ENCODE measurements around the gene PRMT9. TPM values are rescaled to one million over a fixed set of nuclear protein-coding genes. Genes with fewer than 3 reads are reported as not detected.

Gene PRMT9
- total RNA-seq, 3 donors from 2014 or later (not counting 1 experiment from before 2014, with no cell fraction given) = 13.4 to 16.6 (median 13.7) TPM

DNA sequence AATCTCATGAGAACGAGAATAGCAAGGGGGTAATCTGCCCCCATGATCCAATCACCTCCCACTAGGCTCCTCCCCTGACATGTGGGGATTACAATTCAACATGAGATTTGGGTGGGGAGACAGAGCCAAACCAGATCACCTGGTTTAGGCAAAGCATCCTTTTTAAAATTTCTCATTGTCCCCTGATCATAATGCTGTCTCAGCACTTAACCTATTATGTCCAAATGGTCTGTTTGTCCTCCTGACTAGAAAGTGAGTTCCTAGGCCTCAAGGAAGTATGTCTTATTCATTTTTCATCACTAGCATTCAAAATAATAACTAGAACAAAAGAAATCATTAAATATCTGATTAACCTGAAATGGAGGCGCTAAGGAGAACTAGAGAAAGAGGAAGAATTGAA, 7.9 kb upstream of the PRMT9 start:
- Histone ChIP-seq H3K4me1 (ENCODE audit: control insufficient read depth, insufficient read depth, low read length) (peaks cover 15% of the 10 kb centered on the region), H3K27ac (ENCODE audit: low read length) (no peak overlapping the region), H3K36me3 (ENCODE audit: control insufficient read depth, insufficient read depth, low read length) (no peaks in the 10 kb centered on the region), H3K27me3 (ENCODE audit: control insufficient read depth, insufficient read depth, low read length) (peaks cover 3% of the 10 kb centered on the region), H3K4me3 (ENCODE audit: low read length) (no peak overlapping the region), H3K9me3 (ENCODE audit: control insufficient read depth, insufficient read depth, low read length) (no peaks in the 10 kb centered on the region)
- Mint-ChIP-seq H3K27ac (no peak overlapping the region), H3K4me1 (peaks cover 5 to 6% of the 10 kb centered on the region in 2 donors), H3K4me3 (no peak overlapping the region), H3K9me3 (no peaks in the 10 kb centered on the region), H3K36me3 (no peaks in the 10 kb centered on the region), H3K27me3 (ENCODE audit: low read depth in 2 of 2) (peaks cover 0 to 5% of the 10 kb centered on the region in 2 donors)
- TF ChIP-seq, protein P1, sequence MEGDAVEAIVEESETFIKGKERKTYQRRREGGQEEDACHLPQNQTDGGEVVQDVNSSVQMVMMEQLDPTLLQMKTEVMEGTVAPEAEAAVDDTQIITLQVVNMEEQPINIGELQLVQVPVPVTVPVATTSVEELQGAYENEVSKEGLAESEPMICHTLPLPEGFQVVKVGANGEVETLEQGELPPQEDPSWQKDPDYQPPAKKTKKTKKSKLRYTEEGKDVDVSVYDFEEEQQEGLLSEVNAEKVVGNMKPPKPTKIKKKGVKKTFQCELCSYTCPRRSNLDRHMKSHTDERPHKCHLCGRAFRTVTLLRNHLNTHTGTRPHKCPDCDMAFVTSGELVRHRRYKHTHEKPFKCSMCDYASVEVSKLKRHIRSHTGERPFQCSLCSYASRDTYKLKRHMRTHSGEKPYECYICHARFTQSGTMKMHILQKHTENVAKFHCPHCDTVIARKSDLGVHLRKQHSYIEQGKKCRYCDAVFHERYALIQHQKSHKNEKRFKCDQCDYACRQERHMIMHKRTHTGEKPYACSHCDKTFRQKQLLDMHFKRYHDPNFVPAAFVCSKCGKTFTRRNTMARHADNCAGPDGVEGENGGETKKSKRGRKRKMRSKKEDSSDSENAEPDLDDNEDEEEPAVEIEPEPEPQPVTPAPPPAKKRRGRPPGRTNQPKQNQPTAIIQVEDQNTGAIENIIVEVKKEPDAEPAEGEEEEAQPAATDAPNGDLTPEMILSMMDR (IDR thresholded peaks at IDR 0.05) = no peak
- WGBS (ENCODE audit: insufficient coverage) = no CpG with 5 or more reads among the region's 2 CpGs
- intact Hi-C loops (cut with micrococcal nuclease) = no loop called here
- DNase-seq (no peak), ATAC-seq (no peak)

GRCh38 chr4:147689067-147689466, 5.1 kb upstream of the PRMT9 start:
- no peak overlapping the region for H3K4me3 Mint-ChIP-seq
- DNase-seq = no peak
- no peaks in the 10 kb centered on the region for H3K9me3 ChIP-seq (ENCODE audit: control insufficient read depth, insufficient read depth, low read length)
- peaks cover 14 to 15% of the 10 kb centered on the region in 2 donors for H3K4me1 Mint-ChIP-seq
- H3K36me3 Mint-ChIP-seq = no peaks in the 10 kb centered on the region
- peaks cover 9 to 11% of the 10 kb centered on the region in 2 donors for H3K27me3 Mint-ChIP-seq (ENCODE audit: low read depth in 2 of 2)
- peak overlapping the region; percentile 43 to 60 for H3K27ac Mint-ChIP-seq
- WGBS (ENCODE audit: insufficient coverage) = 6% methylated on average over 4 of the region's 4 CpGs
- no peaks in the 10 kb centered on the region for H3K9me3 Mint-ChIP-seq
- no peaks in the 10 kb centered on the region for H3K36me3 ChIP-seq (ENCODE audit: control insufficient read depth, insufficient read depth, low read length)
- no peak for ATAC-seq
- intact Hi-C loops (cut with micrococcal nuclease) = no loop called here
- no peak overlapping the region for H3K4me3 ChIP-seq (ENCODE audit: low read length)
- TF ChIP-seq, protein P1 (IDR thresholded peaks at IDR 0.05) = no peak
- no peaks in the 10 kb centered on the region for H3K27me3 ChIP-seq (ENCODE audit: control insufficient read depth, insufficient read depth, low read length)
- H3K27ac ChIP-seq (ENCODE audit: low read length) = peak overlapping the region; percentile 37
- peaks cover 15% of the 10 kb centered on the region for H3K4me1 ChIP-seq (ENCODE audit: control insufficient read depth, insufficient read depth, low read length)

DNA sequence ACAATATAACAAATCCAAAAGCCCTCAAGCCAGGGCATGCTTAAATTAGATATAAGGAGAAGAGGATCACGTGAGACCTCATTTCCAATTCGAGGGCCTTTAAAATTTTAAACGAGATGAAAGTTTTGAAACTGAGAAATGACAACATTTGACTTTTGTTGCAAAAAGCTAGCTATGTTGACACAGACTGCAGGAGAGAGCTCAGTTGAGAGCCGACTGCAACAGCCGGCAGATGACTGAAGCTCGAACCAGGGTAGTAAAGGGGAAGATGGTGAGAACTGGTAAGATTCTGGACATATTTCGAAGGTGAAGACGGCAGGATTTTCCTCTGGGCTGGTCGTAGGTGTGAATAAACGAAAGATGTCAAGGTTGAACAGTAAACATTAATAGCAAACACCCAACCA, 773 bp downstream of the PRMT9 start:
- Mint-ChIP-seq H3K27me3 (ENCODE audit: low read depth in 2 of 2) (peaks cover 4 to 11% of the 10 kb centered on the region in 2 donors), H3K27ac (peak overlapping the region; percentile 94 to 96), H3K9me3 (no peaks in the 10 kb centered on the region), H3K36me3 (no peaks in the 10 kb centered on the region), H3K4me1 (peaks cover 39% of the 10 kb centered on the region in 2 donors), H3K4me3 (peak overlapping the region; percentile 98)
- Histone ChIP-seq H3K4me3 (ENCODE audit: low read length) (peak overlapping the region; percentile 89), H3K36me3 (ENCODE audit: control insufficient read depth, insufficient read depth, low read length) (peaks cover 9% of the 10 kb centered on the region), H3K27ac (ENCODE audit: low read length) (peak overlapping the region; percentile 90), H3K27me3 (ENCODE audit: control insufficient read depth, insufficient read depth, low read length) (no peaks in the 10 kb centered on the region), H3K9me3 (ENCODE audit: control insufficient read depth, insufficient read depth, low read length) (no peaks in the 10 kb centered on the region), H3K4me1 (ENCODE audit: control insufficient read depth, insufficient read depth, low read length) (peaks cover 5% of the 10 kb centered on the region)
- intact Hi-C loops (cut with micrococcal nuclease) = no loop called here
- ATAC-seq (no peak), DNase-seq (peak; percentile 18 to 47)
- TF ChIP-seq, protein P1 (IDR thresholded peaks at IDR 0.05) = no peak
- WGBS (ENCODE audit: insufficient coverage) = 6% methylated on average over 7 of the region's 10 CpGs

GRCh38 chr4:147682755-147683154, 1.2 kb downstream of the PRMT9 start:
- WGBS (ENCODE audit: insufficient coverage) = 100% methylated on average over 2 of the region's 3 CpGs
- H3K4me1 Mint-ChIP-seq = peaks cover 39% of the 10 kb centered on the region in 2 donors
- Histone ChIP-seq H3K4me1 (ENCODE audit: control insufficient read depth, insufficient read depth, low read length) (peaks cover 4% of the 10 kb centered on the region), H3K36me3 (ENCODE audit: control insufficient read depth, insufficient read depth, low read length) (peaks cover 9% of the 10 kb centered on the region), H3K4me3 (ENCODE audit: low read length) (no peak overlapping the region), H3K27ac (ENCODE audit: low read length) (peak overlapping the region; percentile 11), H3K9me3 (ENCODE audit: control insufficient read depth, insufficient read depth, low read length) (no peaks in the 10 kb centered on the region), H3K27me3 (ENCODE audit: control insufficient read depth, insufficient read depth, low read length) (no peaks in the 10 kb centered on the region)
- H3K36me3 Mint-ChIP-seq = no peaks in the 10 kb centered on the region
- H3K27me3 Mint-ChIP-seq (ENCODE audit: low read depth in 2 of 2) = peaks cover 4 to 11% of the 10 kb centered on the region in 2 donors
- peak overlapping the region; percentile 94 to 96 for H3K27ac Mint-ChIP-seq
- no peak for DNase-seq
- TF ChIP-seq, protein P1 (IDR thresholded peaks at IDR 0.05) = no peak
- intact Hi-C loops (cut with micrococcal nuclease) = no loop called here
- ATAC-seq = no peak
- H3K4me3 Mint-ChIP-seq = peak overlapping the region; percentile 98
- no peaks in the 10 kb centered on the region for H3K9me3 Mint-ChIP-seq

Data from natural killer cell (primary cell).